LNCaP clone FGC (cell line): Measurements from ENCODE around the gene CPEB1.
"Not testable (repeated sequence)": the region's sequence is repeated elsewhere in the genome, so short reads cannot be mapped to it uniquely, and the experiment has no call there.

Source experiments
- DNase-seq: peaks from one replicate; pipeline ENCODE4 v3.0.0-alpha.2; 2011; ENCODE audit warnings: low read depth
- H3K4me3 ChIP-seq: 2 replicates; pipeline ENCODE4 v1.5.1; 2011; ENCODE audit warnings: mild to moderate bottlenecking, low read depth, low read length, control low read depth
- CTCF ChIP-seq: IDR thresholded peaks from 2 replicates; pipeline ENCODE4 v1.5.1; 2012; ENCODE audit warnings: mild to moderate bottlenecking; ENCODE audit not compliant: control insufficient read depth, insufficient read depth; ENCODE audit errors: extremely low read depth

CPEB1 gene

GRCh38 chr15:82650046-82650670, 3.0 kb upstream of the CPEB1 start:
- TF ChIP-seq CTCF, result no peak
- H3K4me3 ChIP-seq, result no peak overlapping the region

GRCh38 chr15:82649226-82649999, 2.2 kb upstream of the CPEB1 start:
- no peak for DNase-seq
- H3K4me3 ChIP-seq, result no peak overlapping the region
- no peak for TF ChIP-seq CTCF

More at GRCh38 chr15:82650046-82650670, 3.0 kb upstream of the CPEB1 start:
- DNase-seq, result no peak

- no peak for DNase-seq
- TF ChIP-seq CTCF, result no peak
- H3K4me3 ChIP-seq, result no peak overlapping the region
These were observed 1.3 kb upstream of the CPEB1 start for GRCh38 chr15:82648257-82649103.

GRCh38 chr15:82647835-82648256, 683 bp upstream of the CPEB1 start:
- TF ChIP-seq CTCF, result no peak
- no peak for DNase-seq
- no peak overlapping the region for H3K4me3 ChIP-seq

- H3K4me3 ChIP-seq, result no peak overlapping the region
- no peak for TF ChIP-seq CTCF
- DNase-seq, result no peak
These were observed 716 bp downstream of the CPEB1 start for GRCh38 chr15:82646250-82647044.

- DNase-seq, H3K4me3 ChIP-seq: not testable (repeated sequence)
These were observed 2.0 kb downstream of the CPEB1 start for GRCh38 chr15:82644967-82645852.
